ENCODE measurements around the gene TAS1R3.
A peak's percentile ranks its signal among the peaks of the same experiment; 100 is the strongest.

The TAS1R3 gene

DNA sequence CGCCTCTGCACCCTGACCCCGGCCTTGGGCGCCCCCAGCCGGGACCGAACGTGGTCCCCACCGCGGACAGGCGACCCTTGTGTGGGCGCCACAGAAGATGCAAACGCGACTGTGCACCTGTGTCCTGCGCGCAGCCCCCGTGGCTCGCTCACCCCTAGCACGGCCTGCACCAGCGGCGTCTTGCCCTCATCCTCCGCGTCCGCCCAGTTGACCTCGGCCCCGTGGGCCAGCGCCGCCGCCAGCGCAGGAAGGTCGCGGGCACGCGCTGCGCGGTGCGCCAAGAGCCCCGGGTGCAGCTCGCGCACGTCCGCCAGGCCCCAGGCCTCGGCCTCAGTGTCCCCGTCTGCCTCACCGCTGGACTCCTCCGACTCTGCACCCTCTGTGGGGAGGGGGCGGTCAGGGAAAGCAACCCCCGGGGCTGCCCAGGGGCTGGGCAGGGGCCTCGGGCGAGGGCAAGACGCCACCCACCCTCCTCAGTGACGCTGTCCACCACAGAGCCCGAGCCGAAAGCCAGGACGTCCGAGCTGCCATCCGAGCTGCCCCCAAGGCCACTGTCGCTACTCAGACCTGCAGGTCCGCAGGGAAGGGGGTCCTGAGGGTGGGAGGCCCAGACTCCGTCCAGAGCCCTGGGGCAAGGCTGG, 36.7 kb upstream of the TAS1R3 start:
- DNase-seq (ENCODE audit: extremely low read depth in 1 of 2, low read depth in 1 of 2), result no peak

DNA sequence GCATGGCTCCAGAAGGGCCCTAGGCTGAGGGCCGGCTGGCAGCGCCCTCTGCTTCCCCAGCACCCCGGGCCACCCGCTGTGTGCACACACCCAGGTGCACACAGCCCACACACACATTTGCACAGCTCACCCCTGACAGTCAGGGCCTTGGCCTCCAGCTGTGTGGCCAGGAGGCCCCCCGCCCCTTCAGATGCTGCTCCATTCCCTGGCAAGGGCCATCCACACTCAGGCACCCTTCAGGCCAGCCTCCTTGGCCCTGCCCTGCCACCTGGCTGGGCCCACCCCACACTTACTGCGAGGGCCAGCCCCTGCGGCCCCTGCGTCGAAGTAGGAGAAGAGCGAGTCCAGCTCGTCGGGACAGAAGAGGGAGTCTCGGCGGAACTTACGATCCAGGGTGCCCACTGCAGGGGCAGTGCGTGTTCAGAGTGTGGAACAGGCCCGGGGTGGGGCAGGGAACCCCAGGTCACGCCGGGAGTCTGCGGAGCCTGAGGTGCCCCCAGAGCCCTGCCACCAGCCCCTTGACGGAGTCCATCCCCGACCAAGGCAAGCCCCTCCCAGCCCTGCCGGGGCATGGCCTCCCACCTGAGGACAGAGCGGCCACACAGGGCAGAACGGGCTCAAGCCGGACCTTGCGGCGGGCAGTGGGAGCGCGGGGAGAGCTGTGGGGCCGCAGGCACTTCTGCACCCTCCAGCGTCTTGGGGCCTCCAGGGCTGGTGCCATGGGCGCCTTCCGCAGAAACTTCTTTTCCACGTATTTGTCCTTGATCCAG, 35.7 kb upstream of the TAS1R3 start:
- no peak for DNase-seq (ENCODE audit: extremely low read depth in 1 of 2, low read depth in 1 of 2)

DNA sequence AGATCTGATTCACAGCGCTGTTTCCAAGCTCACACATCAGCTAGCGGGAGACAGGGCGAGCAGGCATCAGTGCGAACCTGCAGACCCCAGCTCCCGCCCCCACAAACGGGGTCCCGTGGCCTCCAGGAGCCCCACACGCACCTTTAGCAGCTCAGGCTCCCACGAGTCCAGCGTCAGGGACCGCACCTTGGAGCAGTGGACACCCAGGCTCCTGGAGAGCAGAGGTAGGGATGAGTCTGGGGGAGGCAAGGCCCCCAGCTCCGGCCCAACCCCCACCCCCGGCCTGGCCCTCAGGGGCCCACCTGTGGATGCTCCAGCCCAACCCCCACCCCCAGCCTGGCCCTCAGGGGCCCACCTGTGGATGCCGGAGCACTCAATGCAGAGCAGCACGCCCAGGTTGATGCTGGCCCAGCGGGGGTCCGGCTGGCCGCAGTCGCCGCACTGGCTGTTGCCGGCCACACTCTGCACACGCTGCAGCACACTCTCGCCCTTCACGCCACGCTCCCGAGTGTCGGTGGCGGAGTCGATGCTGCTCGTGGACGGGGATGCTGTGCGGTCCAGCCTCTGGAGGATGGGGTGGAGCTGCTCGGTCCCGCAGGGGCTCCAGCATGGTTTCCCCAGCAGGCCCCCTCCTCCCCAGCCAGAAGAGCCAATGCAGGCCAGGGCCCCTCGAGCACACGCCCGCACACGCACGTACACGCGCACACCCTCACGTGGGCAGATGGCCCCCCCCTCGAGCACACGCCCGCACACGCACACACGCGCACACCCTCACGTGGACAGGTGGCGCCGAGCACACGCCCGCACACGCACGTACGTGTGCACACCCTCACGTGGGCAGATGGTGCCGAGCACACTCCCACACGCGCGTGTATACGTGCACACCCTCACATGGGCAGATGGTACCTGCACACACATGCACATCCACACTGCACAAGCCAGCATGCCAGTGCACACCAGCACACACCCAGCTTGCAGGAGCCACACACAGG, 34.7 kb upstream of the TAS1R3 start:
- DNase-seq (ENCODE audit: extremely low read depth in 1 of 2, low read depth in 1 of 2), result no peak

DNA sequence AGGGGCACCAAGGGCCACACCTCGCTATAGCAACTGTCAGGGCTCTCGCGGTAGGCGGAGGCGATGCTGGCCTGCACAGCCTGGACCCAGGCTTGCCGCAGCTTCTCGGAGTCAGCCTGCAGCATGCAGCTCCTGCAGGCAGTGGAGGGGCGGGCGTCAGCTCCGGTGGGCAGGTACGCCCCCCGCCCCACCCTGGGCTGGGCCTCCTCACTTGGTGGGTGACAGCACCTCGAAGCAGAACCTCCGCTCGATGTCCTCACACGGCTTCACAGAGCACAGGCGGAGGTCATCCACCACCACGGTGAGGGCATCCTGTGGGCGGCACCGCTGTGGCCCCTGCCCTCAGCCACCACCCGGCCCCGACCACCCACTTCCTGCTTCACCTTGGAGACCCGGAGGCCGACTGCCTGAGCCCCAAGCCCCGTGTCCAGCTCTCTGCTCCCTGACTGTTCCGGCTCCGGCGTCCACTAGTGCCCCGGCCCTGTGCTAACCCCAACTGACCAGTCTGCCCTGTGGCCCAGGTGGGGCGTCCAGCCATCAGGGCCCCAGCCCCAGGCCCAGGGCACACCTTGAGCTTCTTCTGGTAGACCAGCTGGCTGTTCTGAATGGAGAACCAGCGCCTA, 33.2 kb upstream of the TAS1R3 start:
- no peak for DNase-seq (ENCODE audit: extremely low read depth in 1 of 2, low read depth in 1 of 2)

DNA sequence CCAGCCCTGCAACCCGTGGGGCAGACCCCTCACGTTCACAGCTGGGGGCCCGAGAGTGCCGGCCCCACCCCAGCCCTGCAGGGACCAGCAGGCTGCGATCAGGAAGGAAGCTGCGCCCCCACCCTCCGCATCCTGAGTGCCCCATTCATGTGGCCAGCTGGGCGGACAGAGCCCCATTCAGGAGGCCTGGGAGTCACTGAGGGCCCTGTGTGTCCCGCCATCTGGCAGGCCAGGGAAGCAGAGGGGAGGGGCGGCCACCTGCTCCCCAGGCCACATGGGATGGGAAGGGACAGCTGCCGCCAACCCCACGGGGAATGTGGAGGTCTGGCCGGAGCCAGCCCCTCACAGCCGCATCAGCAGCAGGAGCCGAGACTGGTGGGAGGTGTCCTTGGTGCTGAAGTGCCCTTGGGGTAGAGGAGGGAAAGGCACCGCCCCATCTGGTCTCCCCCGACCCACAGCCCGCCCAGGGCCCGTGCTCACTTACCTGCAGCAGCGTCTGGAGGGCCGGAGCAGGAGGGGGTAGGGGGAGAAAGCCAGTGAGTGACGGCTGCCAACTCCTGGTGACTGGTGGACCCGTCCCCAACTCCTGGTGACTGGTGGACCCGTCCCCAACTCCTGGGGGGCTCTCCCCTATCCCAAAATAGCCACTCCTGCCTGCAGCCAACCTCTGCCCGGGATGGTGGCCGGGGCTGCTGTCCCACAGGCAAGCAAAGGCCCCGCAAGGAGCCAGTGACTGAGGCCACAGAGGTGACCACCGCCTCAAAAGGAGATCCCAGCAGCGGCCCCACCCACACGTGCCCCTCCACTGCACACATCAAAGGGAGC, 32.0 kb upstream of the TAS1R3 start:
- DNase-seq (ENCODE audit: extremely low read depth in 1 of 2, low read depth in 1 of 2), result no peak

DNA sequence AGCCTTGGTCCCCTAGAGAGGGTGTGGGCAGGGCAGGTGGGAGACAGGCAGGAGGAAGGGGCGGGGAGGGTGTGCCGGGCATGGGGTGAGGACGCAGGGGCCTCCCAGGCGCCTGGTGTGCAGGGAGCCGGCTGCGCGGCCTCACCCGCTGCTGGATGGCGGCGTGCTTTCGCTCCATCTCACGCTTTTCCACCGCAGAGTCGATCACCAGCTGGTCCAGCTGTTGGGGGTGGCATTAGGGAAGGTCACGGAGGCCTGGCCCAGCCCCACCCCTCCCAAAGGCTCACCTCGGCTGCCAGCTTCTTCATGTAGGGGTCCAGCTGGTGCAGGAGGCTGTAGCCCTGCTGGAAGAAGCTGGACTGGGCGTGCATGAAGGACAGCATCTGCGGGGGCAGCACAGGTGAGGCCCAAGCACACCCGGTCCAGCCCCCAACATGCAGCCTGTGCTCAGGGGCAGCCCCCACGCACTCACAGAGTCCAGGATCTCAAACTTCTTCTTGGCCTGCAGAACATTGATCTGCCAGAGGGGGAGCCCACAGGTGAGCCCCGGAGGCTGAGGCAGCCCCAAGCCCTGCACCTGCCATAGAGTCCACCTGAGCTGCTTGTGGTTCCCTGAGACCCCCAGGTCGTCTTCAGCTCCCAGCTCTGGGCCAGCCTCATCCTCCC, 31.3 kb upstream of the TAS1R3 start:
- no peak for DNase-seq (ENCODE audit: extremely low read depth in 1 of 2, low read depth in 1 of 2)

DNA sequence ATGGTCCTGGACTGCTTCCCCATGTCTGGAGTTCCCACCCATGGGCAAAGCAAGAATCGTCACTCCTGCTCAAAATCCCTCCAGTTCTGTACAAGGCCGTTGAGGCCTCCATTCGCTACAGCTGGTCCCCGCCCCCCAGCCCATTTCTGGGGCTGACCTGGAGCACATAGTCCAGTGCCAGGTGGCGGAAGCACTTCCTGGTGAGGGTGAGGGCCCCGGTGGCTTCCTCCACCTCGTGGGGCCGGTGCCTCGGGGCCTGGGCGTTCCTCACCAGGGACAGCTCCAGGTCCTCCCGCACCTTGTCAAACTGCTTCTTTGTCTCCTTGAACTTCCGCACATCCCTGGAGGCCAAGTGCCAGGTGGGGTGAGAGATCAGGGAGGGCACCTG, 30.7 kb upstream of the TAS1R3 start:
- no peak for DNase-seq (ENCODE audit: extremely low read depth in 1 of 2, low read depth in 1 of 2)

DNA sequence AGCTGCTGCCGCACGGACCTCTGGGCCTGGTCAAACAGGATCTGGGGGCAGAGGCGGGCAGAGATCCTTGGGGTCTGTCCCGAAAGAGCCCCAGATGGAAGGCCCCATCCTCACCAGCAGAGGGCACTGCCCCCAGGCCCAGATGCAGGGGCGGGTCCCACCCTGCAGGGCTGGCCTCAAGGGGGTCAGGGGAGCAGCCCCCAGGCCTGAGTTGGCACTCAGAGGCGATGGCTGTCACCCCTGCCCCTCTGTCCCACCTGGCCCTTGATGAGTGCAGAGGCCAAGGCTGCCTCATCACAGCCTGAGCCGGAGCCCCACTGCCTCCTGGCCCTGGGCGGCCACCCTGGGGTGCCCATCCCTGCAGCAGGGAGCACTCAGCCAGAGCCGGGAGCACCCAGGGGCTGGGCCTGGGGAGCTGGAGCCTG, 29.1 kb upstream of the TAS1R3 start:
- DNase-seq (ENCODE audit: extremely low read depth in 1 of 2, low read depth in 1 of 2), result no peak

DNA sequence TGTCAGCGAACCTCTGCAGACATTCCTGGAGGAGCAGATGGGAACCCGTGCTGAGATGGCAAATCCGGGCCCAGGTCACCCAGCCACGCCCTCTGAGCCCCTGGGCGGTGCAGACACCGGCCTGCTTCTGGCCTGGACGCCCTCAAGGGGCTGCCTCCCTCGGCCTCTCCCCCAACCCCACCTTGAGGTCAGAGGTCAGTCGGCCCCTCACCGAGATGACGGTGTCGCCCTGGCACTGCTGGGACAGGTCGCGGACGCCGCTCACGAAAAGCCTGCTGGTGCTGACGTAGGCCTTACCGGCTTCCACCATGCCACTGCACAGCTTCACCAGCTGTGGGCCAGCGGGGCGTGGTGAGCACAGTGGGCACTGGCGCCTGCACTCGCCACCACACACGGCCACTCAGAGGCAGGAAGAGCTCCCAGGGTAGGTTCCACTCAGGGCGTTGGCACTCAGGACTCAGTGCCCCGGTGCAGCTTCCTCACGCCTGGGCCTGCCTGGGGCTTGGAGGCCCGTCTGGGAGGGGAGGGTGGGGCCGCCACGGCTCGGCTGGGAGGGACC, 28.1 kb upstream of the TAS1R3 start:
- no peak for DNase-seq (ENCODE audit: extremely low read depth in 1 of 2, low read depth in 1 of 2)

DNA sequence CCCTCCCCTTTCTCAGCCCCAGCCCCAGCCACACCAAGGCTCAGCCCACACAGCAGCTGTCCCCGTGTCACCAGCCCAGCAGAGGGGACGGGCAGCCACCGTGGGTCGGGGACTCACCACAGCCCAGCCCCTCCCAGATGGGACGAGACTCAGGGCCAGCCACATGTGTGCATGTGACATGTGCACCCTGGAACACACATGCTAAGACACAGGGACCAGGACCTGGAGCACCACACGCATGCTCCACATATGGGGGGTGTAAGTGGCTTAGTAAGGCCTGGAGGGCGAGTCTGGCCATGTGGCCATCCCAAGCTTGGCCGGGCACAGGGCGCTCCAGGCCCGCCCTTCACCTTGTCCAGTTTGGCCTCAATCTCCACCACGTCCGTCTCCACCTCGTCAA, 27.3 kb upstream of the TAS1R3 start:
- no peak for DNase-seq (ENCODE audit: extremely low read depth in 1 of 2, low read depth in 1 of 2)

DNA sequence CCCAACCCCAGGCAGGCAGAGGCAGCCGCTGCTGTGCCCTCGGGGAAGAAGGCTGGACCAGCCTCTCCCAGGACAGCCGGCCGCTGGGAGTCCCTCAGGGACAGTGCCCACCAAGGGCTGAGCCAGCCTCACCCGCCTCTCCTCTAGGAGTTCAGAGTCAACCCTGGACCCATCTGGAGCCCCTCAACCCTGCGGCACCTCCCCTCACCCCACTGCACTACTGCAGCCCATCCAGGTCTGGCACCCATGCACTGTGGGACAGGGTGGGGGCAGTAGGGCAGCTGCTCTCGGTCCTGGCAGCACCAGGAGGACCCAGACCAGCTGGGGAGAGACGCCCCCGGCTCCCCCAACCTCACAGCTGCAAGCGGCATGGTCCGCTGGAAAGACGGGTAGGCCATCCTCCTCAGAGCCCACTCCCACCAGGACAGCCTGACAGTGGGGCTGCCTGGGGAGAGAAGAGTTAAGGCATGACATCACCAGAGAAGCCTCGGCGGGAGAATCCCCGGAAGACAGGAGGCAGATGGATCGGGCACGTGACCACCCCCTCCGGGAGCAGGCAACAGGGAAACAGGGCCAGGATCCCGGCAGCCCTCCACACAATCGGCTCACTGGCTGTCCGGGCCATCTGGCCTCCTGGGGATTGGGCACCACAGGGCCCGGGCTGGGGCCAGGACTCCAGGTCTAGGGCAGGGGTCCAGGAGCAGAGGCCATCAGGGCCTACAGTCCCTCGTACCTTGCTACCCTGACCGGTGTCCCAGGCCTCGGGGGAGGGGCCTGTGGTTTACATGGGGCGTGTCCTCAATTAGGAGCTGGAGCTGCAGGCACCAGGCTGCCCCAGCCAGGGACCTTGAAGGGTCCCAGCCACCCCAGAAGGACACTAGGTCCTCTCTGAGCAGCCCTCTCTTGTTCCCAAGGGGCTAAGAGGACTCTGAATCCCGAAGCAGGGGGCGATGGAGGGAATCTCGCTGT, 26.5 kb upstream of the TAS1R3 start:
- DNase-seq (ENCODE audit: extremely low read depth in 1 of 2, low read depth in 1 of 2), result no peak

DNA sequence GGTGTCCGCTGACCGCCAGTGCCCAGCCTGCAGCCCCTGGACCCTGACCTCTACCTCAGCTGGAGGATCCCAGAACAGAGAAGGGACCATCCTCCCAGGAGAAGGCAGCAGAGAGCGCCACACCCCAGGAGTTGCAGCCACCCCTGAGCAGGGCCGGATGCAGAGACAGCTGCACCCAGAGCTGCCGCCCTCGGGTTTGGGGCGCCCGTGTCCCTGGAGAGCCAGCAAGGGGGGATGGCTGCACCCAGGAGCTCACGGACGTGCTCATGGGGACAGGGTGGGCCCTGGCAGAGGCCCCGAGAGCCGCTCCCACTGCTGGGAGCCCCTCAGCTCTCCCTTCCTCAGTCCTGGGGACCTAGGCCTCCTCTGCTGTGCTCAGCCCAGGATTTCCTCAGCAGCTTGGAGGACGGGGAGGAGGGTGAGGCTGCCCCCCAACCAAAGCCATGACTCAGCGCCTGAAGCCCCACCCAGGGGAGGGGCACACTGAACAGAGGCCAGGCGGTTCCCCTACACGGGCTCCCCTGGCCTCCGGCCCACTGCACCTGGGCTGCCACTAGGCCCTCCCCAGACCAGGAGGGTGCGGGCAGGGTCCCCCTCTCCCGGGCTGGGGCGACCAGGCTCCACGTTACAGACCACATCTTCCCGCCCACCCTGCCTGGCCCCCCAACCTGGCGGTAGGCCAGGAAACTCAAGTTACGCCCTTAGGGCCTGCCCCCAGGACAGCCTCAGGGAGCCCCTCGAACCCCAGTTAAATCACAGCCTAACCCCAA, 25.6 kb upstream of the TAS1R3 start:
- DNase-seq (ENCODE audit: extremely low read depth in 1 of 2, low read depth in 1 of 2), result peak; percentile 40 to 64

DNA sequence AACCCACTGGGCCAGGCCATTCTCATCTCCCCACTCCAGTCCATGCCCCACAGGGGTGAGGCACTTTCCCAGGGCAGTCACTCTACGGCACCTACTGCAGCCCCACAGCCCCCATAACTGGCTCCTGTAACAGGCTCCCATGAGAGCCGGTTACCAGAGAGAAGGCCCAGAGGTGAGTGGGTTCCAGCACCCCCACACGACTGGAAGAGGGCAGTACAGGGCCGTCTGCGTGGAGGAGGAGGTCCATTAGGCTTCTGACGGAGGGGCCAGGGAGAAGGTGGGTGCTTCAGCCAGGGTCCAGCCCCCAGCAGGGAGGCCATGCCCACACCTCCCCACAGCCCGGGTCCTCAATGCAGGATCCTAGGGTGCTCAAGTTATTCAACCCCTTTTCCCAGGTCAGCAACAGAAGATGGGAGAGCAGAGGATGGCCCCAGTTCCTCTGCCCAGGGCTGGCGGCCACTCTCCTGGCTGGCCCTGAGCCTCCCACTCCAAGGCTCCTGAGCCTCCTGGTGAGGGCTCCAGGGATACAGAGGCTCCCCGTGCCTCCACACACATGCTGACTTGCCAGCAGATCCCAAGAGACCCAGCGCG, 24.9 kb upstream of the TAS1R3 start:
- DNase-seq (ENCODE audit: extremely low read depth in 1 of 2, low read depth in 1 of 2), result no peak

DNA sequence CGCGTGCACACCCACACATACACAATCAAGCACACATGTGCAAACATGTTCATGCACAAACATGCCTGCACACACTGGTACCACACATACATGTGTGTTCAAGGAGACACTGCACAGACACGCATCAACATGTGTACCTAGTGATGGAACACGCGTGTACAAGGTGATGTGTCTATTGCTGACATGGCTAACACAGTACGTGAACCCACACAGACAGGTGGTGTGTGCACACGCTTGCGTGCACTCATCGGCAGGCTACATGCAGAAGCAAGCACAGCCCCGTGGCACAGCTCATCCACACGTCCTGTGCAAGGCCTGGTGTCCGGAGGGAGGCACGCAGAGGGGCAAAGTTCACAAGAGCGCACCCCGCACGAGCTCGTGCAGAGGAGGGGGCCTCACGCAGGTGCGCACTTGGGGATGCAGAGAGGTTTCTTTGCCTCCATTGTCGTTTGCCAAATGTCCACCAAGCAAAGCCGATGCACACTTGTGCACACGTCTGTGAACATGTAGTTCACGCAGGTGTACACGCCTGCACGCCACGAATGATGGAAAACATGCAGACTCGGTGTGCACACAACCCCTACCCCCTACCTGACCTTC, 24.3 kb upstream of the TAS1R3 start:
- no peak for DNase-seq (ENCODE audit: extremely low read depth in 1 of 2, low read depth in 1 of 2)

DNA sequence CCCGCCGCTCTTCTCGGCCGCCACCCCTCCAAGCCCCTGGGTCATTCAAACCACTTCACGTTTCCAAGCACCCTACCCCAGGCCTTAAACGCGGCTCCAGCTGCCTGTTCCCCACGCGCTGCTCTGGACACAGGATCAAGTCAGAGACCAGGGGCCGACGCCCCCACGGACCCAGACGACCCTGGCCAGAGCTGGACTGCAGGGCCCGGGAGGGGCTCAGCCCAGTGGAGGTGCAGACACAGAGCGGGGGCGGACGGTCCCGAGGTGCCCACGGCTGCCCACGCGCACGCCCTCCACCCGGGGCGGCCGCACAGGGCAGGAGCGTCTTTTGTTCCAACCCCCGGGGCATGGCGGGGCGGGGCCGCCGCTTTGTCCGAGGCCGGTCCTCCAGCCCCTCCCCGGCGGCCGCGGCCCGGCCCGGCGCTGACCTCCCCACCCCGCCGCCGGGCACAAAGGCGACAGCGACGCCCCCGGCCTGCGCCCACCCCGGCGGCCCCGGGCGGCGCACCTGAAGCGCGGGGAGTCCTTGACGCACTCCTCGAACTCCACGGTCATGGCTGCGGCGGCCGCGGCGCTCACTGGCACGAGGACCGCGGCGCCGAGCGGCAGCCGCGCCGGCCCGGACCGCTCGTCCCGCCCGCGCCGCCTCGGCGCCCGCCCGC, 23.7 kb upstream of the TAS1R3 start:
- no peak for DNase-seq (ENCODE audit: extremely low read depth in 1 of 2, low read depth in 1 of 2)

Data from activated CD8-positive, alpha-beta memory T cell treated with anti-CD3 and anti-CD28 coated beads for 1 hour (primary cell).